NCI-H146 (cell line): ENCODE measurements around the gene APOO.
A peak's percentile ranks its signal among the peaks of the same experiment; 100 is the strongest.

Experiments
- DNase-seq: peaks from one replicate; lab custom pipeline; 2025; lab: John Stamatoyannopoulos, UW

The APOO gene

GRCh38 chrX:23819385-23820234 is 88.1 kb downstream of the APOO start:
- DNase-seq, result no peak

DNA sequence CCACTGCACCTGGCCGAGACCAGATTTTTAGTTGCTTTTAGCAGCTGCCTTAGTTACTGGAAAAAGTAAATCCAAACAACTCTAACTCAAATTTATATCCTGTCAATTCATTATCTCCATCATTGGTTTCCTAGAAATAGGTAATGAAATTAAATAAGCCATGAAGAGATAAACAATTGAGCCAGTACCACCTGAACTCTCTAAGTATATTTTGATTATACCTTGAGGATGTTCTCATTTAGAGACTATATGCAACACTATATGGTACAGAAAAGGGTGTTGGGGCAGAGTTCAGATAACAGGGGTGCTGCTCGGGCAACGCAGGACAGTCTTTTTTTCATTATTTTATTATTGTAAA is 89.8 kb downstream of the APOO start:
- no peak for DNase-seq

DNA sequence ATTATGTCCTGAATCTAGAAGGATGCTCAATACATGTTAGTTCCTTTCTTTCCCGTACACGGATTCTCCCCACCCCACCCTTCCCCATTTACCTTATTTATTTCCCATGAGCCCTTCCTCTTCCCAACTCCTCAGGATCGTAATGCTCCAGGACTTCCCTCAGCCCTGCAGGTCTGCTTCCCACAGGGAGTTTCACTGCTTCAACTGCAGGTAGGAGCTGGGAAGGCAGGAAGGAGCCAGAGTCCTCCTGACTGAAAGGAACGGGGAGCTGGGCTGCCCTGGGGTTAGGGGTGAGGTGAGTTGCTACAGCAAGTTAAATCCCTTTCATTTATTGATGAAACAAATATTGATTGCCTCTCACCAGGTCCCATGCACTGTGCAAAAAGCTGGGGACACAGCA is 91.6 kb downstream of the APOO start:
- DNase-seq, result no peak

GRCh38 chrX:23815376-23815775 is 92.4 kb downstream of the APOO start:
- DNase-seq, result peak; percentile 12

- DNase-seq, result no peak
Observed at GRCh38 chrX:23813808-23814207, 93.9 kb downstream of the APOO start.

DNA sequence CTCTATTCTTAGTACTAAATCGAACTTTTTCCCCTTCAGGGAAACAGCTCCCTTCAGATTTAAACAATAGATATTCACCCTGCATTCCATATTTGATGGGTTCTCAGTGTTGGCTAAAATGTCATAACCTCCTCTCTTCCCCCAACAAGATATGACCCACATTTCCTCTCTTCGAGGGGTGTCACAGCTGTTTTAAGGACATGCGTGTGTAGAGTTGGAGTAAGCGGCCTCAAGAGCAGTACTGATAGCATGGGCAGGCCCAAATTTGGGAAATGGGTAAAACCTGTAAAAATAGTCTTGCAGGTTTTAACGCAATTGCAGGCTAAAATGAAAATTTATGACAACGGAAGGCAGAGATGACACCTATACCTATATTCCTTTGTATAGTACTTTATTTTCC is 96.1 kb downstream of the APOO start:
- DNase-seq, result no peak

DNA sequence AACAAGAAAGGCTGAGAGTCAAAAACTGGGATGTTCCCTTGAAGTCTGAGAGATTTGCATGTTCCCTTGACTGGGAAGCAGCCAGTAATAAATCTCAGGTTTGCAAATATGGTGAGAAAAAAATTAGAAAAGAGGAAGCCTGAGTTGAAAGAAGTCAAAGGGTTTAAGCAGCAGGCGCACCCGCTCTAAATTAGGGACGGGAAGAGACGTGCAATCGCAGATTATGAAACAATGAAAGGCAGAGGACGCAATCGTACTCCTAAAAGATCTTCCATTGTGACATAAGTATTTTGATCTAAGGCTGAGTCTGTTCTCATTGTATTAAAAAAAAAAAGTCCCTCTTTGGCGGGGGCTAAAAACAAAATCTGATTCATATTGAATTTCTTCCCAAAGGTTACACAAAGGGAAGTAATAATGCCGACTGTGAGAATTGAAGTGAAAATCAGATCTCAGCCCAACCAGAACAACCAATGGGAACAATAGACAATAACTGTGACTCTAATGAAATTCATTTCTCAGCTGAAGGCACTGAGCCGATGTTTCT is 96.6 kb downstream of the APOO start:
- DNase-seq, result no peak

DNA sequence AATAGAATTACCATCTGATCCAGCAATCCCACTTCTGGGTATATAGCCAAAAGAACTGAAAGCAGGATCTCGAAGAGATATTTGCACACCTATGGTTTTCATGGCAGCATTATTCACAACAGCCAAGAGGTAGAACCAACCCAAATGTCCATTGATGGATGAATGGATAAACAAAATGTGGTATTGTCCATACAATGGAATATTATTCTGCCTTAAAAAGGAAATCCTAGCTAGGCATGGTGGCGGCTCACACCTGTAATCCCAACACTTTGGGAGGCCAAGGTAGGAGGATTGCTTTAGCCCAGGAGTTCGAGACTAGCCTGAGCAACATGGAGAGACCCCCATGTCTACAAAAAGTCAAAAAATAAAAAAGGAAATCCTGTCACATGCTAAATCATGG is 97.5 kb downstream of the APOO start:
- DNase-seq, result no peak

DNA sequence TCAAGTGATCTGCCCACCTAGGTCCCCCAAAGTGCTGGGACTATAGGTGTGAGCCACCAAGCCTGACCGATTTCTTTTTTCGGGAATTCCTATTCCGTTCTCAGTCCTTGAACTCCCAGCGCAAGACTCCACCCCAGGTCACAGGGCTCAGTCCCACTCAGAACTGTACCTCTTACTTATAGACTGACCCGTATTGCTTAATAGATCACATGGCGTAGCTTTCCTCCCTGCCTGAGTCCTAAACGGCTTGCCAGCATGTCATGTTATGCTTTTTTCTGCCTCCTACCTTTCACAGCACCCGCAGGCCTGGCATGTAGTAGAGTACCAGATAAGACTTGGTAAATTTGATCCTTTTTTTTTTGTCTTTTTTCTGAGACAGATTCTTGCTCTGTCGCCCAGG is 102.3 kb downstream of the APOO start:
- DNase-seq, result no peak

DNA sequence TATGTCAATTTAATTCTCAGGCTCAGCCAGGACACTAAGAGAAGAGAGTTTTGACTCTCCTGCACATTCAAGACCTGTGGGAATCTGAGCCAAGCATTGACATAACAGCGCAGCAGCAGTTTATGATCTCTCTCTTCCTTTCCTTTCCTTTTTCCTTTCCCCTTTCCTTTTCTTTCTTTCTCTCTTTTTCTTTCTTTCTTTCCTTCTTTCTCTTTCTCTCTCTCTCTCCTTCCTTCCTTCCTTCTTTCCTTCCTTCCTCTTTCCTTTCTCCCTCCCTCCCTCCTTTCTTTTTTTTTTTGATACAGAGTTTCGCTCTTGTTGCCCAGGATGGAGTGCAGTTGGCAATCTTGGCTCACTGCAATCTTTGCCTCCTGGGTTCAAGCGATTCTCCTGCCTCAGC is 103.2 kb downstream of the APOO start:
- DNase-seq, result no peak

GRCh38 chrX:23803931-23804381 is 103.8 kb downstream of the APOO start:
- DNase-seq, result no peak

DNA sequence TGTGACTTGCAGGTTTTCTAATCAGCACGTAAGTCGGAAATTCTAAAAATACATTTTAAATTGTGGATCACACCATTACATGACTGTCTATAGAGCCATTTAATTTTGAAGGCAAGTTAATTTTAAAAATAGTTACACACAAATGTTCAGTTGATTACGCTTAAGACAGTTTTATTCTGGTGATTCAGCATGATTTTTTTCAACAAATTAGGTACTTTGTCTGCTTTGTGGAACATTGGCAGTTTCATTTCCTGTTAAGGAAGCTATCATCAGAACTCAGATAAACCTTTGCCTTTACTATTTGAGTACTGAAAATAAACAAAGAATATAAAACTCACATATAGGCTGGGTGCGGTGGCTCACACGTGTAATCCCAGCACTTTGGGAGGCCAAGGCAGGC is 105.3 kb downstream of the APOO start:
- DNase-seq, result no peak

DNA sequence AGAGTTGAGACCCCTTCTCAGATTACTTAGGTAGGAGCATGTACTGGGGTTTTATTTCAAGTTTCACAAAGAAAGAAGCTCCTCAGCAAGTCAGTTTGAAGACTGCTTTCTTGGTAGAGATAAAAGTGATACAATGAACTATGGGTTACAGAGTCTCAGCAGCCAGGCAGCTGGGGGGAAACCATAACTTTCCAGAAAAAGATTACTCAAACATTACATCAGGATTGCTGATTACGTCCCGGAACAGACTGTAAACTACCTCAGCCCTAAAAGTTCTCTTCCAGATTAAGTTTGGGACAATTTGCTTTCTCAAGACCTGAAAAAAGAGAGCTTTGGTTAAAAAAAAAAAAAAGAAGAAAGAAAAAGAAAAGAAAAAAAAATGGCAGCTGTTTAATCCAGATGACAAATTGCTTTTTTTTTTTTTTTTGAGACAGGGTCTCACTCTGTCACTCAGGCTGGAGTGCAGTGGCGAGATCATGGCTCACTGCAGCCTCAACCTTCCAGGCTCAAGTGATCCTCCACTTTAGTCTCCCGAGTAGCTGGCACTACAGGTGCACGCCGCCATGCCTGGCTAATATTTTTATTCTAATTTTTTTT is 108.2 kb downstream of the APOO start:
- DNase-seq, result no peak

- DNase-seq, result peak; percentile 3
Observed at GRCh38 chrX:23797371-23798128, 110.2 kb downstream of the APOO start.

- DNase-seq, result no peak
Observed at GRCh38 chrX:23795221-23795620, 112.5 kb downstream of the APOO start.

DNA sequence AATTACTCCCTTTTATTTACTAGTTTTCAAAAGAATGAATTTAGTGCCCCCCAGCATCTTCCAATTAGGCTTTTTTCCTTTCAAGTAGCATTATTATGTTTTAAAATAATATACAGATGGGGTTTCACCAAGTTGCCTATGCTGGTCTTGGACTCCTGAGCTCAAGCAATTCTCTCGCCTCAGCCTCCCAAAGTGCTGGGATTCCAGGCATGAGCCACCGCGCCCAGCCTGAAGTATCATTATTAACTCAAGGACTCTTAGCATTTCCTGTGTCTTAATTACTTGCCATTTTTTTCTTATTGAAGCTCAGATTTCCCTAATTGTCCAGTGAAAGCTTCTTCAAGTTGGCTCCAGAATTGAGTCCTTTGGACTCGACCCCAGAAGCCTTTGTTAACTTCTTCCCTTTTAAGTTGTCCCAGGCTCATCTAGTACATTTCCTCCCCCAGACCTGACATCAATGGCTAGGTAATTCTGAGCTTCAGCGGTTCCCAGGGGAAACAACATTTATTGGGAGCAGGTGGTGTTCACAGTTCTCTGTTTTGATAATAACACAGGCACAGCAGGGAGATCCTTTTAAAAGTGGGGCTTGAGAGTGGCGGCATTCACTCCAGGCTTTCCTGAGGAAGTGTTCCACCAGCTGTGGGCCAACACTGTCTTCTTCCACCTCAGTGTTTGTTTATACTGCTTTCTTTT is 114.7 kb downstream of the APOO start:
- DNase-seq, result peak; percentile 81

DNA sequence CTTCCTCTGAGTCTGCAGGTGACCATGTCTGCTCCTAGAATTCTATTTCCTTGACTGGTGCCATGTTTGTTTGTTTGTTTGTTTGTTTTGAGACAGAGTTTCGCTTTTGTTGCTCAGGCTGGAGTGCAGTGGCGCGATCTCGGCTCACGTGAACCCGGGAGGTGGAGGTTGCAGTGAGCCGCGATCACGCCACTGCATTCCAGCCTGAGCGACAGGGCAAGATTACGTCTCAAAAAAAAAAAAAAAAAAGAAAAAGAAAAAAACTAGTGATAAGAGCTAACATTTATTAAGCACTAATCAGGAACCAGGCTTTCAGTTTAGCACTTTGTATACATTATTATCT is 117.6 kb downstream of the APOO start:
- no peak for DNase-seq

GRCh38 chrX:23789386-23790154 is 118.2 kb downstream of the APOO start:
- no peak for DNase-seq

DNA sequence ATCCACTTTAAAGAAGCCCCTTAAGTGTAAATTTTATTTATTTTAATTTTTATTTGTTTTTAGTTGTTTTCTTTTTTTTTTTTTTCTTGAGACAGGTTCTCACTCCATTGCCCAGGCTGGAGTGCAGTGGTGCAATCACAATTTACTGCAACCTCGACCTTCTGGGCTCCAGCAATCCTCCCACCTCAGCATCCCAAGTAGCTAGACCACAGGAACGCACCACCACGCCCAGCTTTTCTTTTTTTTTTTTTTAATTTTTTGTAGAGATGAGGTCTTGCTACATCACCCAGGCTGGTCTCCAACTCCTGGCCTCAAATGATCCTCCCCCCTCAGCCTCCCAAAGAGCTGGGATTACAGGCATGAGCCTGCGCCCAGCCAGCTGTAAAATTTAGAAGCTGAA is 118.8 kb downstream of the APOO start:
- DNase-seq, result no peak

- DNase-seq, result no peak
Observed at GRCh38 chrX:23788521-23788920, 119.2 kb downstream of the APOO start.

DNA sequence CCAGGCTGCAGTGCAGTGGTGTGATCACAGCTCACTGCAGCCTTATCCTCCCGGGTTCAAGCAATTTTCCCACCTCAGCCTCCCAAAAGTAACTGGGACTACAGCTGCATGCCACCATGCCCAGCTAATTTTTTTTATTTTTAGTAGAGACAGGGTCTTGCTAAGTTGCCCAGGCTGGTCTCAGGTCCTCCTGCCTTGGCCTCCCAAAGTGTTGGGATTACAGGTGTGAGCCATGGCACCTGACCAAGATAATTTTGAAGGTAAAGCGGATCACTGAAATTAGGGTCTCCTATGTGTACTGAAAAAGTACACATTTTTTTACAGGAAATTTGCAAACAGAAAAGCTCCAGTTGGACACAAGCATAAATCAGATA is 120.0 kb downstream of the APOO start:
- DNase-seq, result no peak
